ENCODE measurements around the gene SCAPER. TPM values are rescaled to one million over a fixed set of nuclear protein-coding genes. Genes with fewer than 3 reads are reported as not detected.

SCAPER gene
- total and polyA plus RNA-seq, 2 of the 4 experiments (the other 2 are of a cell fraction) = 2.9 to 9.7 TPM

GRCh38 chr15:76576523-76577279, 328.4 kb downstream of the SCAPER start:
- BruUV-seq (replicated peaks) = no TSS peak
- Histone ChIP-seq H3K4me2 (ENCODE audit: low read depth, low read length) (no peak overlapping the region), H2BK20ac (ENCODE audit: low read depth, low read length) (no peak overlapping the region), H2AFZ (replicated peaks; ENCODE audit: low read length, poor library complexity) (peak overlapping the region; percentile 65), H4K8ac (ENCODE audit: low read depth in 2 of 2, low read length in 2 of 2) (no peak overlapping the region), H2BK15ac (ENCODE audit: low read depth, low read length) (no peak overlapping the region), H3K79me1 (ENCODE audit: low read depth in 1 of 2, low read length in 2 of 2) (no peaks in the 10 kb centered on the region), H3K4me3 (ENCODE audit: insufficient read depth, low read depth, low read length) (no peak overlapping the region), H3K9me1 (ENCODE audit: insufficient read depth, low read length) (peaks cover 15% of the 10 kb centered on the region; the same call in 1 of the 2 replicates), H3K18ac (ENCODE audit: low read depth, low read length) (no peak overlapping the region), H3K27ac (ENCODE audit: insufficient read depth, low read length) (no peak overlapping the region), H3K9me3 (ENCODE audit: control insufficient read depth, insufficient read depth, low read length) (no peaks in the 10 kb centered on the region), H3K36me3 (ENCODE audit: control insufficient read depth, insufficient read depth, low read length) (no peaks in the 10 kb centered on the region), H2BK5ac (ENCODE audit: low read depth, low read length, poor library complexity, severe bottlenecking) (no peak overlapping the region), H3K23ac (ENCODE audit: low read depth, low read length) (no peak overlapping the region), H4K5ac (ENCODE audit: low read depth, low read length) (no peak overlapping the region), H3K14ac (replicated peaks; ENCODE audit: low read depth, low read length) (no peak overlapping the region; the same call in 1 of the 2 replicates), H3K56ac (ENCODE audit: extremely low read depth, insufficient read depth, low read length) (no peak overlapping the region), H3K4ac (ENCODE audit: low read depth, low read length) (no peak overlapping the region), H4K20me1 (ENCODE audit: insufficient read depth, low read length) (no peaks in the 10 kb centered on the region), H2AK9ac (replicated peaks; ENCODE audit: low read depth, low read length, poor library complexity) (peak overlapping the region; percentile 69), H4K91ac (ENCODE audit: insufficient read depth, low read depth, low read length) (no peak overlapping the region), H2BK120ac (ENCODE audit: low read depth, low read length) (no peak overlapping the region), H3K27me3 (ENCODE audit: control insufficient read depth, insufficient read depth, low read length) (no peaks in the 10 kb centered on the region), H3K4me1 (ENCODE audit: control insufficient read depth, insufficient read depth, low read length) (peaks cover 10% of the 10 kb centered on the region), H2AK5ac (ENCODE audit: low read depth, low read length) (no peak overlapping the region), H3K9ac (ENCODE audit: low read depth, low read length) (no peak overlapping the region)
- in situ Hi-C loops (cut with MboI; ENCODE audit: low sequenced_read_pairs) = no loop called here
- dilution Hi-C loops (cut with HindIII; ENCODE audit: low sequenced_read_pairs, unreplicated experiment) = no loop called here
- DNase-seq = peak; percentile 55
- POLR2A ChIA-PET (ENCODE audit: unreplicated experiment) = no interaction called here
- CTCF ChIA-PET = interaction anchor here (1.4 kb wide), 1 partner anchor 9 kb away, joined by 5 read pairs; no protein-coding TSS in a partner anchor
- ATAC-seq (ENCODE audit: low read depth) = peak; percentile 95
- intact Hi-C loops (cut with micrococcal nuclease) = loop anchor here (10.0 kb wide), 1 partner anchor 232 kb away; no protein-coding TSS in a partner anchor
- WGBS, 2 experiments (ENCODE audit: extremely low coverage in 2 of 2, insufficient read length in 1 of 2) = no CpG with 5 or more reads among the region's 9 CpGs
- TF ChIP-seq NFE2L2 (IDR thresholded peaks at IDR 0.05; ENCODE audit: low read depth, low read length) = no peak
- TF ChIP-seq CEBPB (IDR thresholded peaks at IDR 0.05; ENCODE audit: low read depth, low read length) = no peak
- TF ChIP-seq ELK1 (IDR thresholded peaks at IDR 0.05; ENCODE audit: borderline replicate concordance, low read depth, low read length) = no peak
- no peak for TF ChIP-seq RFX5 (IDR thresholded peaks at IDR 0.05; ENCODE audit: low read depth, low read length)
- no peak for TF ChIP-seq POLR2A (IDR thresholded peaks at IDR 0.05; ENCODE audit: low read depth, low read length)
- TF ChIP-seq RAD21 (IDR thresholded peaks at IDR 0.05; ENCODE audit: low read length) = no peak
- no peak for TF ChIP-seq MAFK (IDR thresholded peaks at IDR 0.05; ENCODE audit: low read depth, low read length)
- TF ChIP-seq FOS (IDR thresholded peaks at IDR 0.05; ENCODE audit: low read depth, low read length) = no peak
- TF ChIP-seq CTCF (conservative IDR thresholded peaks at IDR 0.05; ENCODE audit: low read depth, low read length) = no peak
- TF ChIP-seq SMC3 (IDR thresholded peaks at IDR 0.05; ENCODE audit: low read depth, low read length) = no peak
- TF ChIP-seq MXI1 (IDR thresholded peaks at IDR 0.05; ENCODE audit: borderline replicate concordance, low read depth, low read length) = no peak
- TF ChIP-seq MAZ (IDR thresholded peaks at IDR 0.05; ENCODE audit: borderline replicate concordance, low read depth, low read length) = no peak
- no peak for TF ChIP-seq CHD1 (IDR thresholded peaks at IDR 0.05; ENCODE audit: low read depth, low read length)
- no peak for TF ChIP-seq BHLHE40 (IDR thresholded peaks at IDR 0.05; ENCODE audit: low read depth, low read length)
- TF ChIP-seq RCOR1 (IDR thresholded peaks at IDR 0.05; ENCODE audit: insufficient replicate concordance, low read length) = no peak
